Cardiac fibroblast (primary cell): ENCODE data around the gene KRTAP2-1.
A peak's percentile ranks its signal among the peaks of the same experiment; 100 is the strongest.
"Not testable (repeated sequence)": the region's sequence is repeated elsewhere in the genome, so short reads cannot be mapped to it uniquely, and the experiment has no call there.

Experiments
- DNase-seq, 2 donors: peaks; one replicate each; pipeline versions ENCODE4 v3.0.0 to v3.0.0-alpha.2; 2010; ENCODE audit warnings: low read depth in 2 of 2
- H3K4me3 ChIP-seq, 2 donors: replicated peaks in 1 of 2; 1 replicate in 1 of 2; 2 replicates in 1 of 2; pipeline ENCODE4 v1.5.1; 2011; ENCODE audit warnings: low read depth in 2 of 2, low read length in 2 of 2, mild to moderate bottlenecking in 2 of 2, moderate library complexity in 1 of 2
- TF ChIP-seq, protein P1 (sequence below): IDR thresholded peaks from one replicate; pipeline ENCODE4 v1.5.1; 2011; ENCODE audit warnings: low read depth, mild to moderate bottlenecking, low read length, inconsistent platforms

Gene KRTAP2-1

DNA sequence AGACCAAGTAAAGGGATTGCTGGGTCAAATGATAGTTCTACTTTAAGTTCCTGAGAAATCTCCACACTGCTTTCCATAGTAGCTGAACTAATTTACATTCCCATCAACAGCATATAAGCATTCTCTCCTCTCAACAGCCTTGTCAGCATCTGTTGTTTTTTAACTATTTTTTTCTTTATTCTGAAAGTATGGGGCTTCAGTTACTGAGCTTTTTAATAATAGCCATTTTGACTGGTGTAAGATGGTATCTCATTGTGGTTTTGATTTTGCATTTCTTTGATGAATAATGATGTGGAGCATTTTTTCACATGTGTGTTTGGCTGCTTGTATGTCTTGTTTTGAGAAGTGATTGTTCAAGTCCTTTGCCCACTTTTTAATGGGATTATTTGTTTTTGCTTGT, 5.5 kb upstream of the KRTAP2-1 start:
- TF ChIP-seq, protein P1, sequence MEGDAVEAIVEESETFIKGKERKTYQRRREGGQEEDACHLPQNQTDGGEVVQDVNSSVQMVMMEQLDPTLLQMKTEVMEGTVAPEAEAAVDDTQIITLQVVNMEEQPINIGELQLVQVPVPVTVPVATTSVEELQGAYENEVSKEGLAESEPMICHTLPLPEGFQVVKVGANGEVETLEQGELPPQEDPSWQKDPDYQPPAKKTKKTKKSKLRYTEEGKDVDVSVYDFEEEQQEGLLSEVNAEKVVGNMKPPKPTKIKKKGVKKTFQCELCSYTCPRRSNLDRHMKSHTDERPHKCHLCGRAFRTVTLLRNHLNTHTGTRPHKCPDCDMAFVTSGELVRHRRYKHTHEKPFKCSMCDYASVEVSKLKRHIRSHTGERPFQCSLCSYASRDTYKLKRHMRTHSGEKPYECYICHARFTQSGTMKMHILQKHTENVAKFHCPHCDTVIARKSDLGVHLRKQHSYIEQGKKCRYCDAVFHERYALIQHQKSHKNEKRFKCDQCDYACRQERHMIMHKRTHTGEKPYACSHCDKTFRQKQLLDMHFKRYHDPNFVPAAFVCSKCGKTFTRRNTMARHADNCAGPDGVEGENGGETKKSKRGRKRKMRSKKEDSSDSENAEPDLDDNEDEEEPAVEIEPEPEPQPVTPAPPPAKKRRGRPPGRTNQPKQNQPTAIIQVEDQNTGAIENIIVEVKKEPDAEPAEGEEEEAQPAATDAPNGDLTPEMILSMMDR = no peak
- DNase-seq = peak in 1 of 2 donors; percentile 29

GRCh38 chr17:41049110-41049509, 2.0 kb upstream of the KRTAP2-1 start:
- DNase-seq = peak in 1 of 2 donors; percentile 85
- TF ChIP-seq, protein P1 = no peak
- no peak overlapping the region for H3K4me3 ChIP-seq

More for the DNA sequence above, 5.5 kb upstream of the KRTAP2-1 start:
- no peak overlapping the region for H3K4me3 ChIP-seq

DNA sequence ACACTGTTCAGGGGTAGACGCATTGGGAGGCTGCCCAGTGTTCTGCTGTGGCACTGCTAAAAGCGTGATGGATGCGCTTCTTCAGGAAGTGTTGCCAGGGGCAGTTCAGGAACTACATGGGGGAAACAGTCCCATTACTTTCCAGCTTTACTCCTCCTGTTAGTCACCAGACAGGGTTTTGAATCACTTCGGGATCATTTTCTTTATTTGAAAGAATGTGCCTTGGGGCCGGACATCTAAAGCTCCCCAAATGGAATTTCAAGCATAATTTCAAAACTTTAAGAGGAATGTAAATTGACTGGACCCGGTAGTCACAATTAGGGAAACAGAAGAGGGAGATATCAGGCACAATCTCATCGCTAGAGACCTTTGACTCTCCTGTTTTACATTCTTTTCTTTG, 1.3 kb upstream of the KRTAP2-1 start:
- DNase-seq = peak in 1 of 2 donors; percentile 57
- no peak overlapping the region for H3K4me3 ChIP-seq
- TF ChIP-seq, protein P1 = no peak

GRCh38 chr17:41042953-41043352, 4.2 kb downstream of the KRTAP2-1 start:
- H3K4me3 ChIP-seq = no peak overlapping the region
- TF ChIP-seq, protein P1 = no peak
- no peak for DNase-seq

- not testable (repeated sequence) for H3K4me3 ChIP-seq, DNase-seq
These were observed 6.1 kb downstream of the KRTAP2-1 start, which contains the start of gene KRTAP1-1 for GRCh38 chr17:41040783-41041571. KRTAP1-1 (minus strand) TSS chr17:41041450; CDS start chr17:41041397, 53 bp downstream.

DNA sequence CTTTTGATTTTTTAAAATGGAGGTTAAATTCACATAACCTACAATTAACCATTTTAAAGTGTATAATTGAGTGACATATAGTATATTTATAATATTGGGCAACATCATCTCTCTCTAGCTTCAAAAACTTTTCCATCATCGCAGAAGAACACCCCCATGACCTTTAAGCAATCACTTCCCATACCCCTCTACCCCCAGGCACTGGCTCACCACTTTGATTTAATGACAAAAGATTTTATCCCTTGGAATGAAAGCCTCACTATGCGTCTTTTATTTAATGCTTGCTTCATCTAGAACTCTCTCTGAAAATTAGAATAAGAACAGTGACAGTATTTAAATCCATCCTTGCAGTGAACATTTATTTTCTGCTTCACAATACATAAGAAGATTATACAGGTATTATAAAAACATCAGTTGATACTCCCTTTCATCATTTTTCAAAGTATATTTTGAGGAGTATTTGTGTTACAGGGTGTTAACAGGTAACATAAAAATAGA, 9.2 kb downstream of the KRTAP2-1 start:
- no peak overlapping the region for H3K4me3 ChIP-seq
- DNase-seq = no peak
- TF ChIP-seq, protein P1 = no peak

DNA sequence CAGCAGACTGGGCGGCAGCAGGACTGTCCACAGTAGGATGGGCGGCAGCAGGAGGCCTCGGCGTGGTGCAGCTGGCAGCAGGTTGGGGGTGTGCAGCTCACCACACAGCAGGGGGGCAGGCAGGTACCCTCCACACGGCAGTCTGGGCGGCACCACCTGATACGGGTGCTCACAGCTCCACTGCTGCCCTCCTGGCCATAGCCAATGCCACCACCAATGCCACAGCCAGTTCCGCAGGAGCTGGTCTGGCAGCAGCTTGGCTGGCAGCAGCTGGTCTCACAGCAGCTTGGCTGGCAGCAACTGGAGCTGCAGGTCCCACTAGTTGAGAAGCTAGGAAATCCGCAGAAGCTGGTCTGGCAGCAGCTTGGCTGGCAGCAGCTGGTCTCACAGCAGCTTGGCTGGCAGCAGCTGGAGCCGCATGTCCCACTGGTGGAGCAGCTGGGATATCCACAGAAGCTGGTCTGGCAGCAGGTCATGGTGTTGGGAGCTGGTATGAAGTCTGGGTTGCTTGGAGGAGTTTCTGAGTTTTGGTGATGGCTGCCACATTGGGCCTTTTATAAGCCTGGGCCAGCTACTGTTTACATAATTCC, 12.7 kb downstream of the KRTAP2-1 start, which contains the start of gene KRTAP1-3:
Gene KRTAP1-3 (minus strand): TSS at position 529 of the 590 bp plus-strand sequence. CDS start 53 bp downstream, at position 476.
- H3K4me3 ChIP-seq, DNase-seq: not testable (repeated sequence)
